Measurements from ENCODE around the gene TGFA. TPM values are rescaled to one million over a fixed set of nuclear protein-coding genes. Genes with fewer than 3 reads are reported as not detected.

TGFA gene
- total and polyA plus RNA-seq, 8 donors = 0.89 to 16.0 (median 3.7) TPM; not detected in 1

- no peak overlapping the region for H3K4me3 ChIP-seq
- H3K4me1 ChIP-seq = no peaks in the 10 kb centered on the region
- no peak for DNase-seq
- intact Hi-C loops (cut with DNase I; ENCODE audit: low total_unique reads) = no loop called here
- TF ChIP-seq POLR2A (IDR thresholded peaks at IDR 0.05) = no peak
- TF ChIP-seq, protein P1, sequence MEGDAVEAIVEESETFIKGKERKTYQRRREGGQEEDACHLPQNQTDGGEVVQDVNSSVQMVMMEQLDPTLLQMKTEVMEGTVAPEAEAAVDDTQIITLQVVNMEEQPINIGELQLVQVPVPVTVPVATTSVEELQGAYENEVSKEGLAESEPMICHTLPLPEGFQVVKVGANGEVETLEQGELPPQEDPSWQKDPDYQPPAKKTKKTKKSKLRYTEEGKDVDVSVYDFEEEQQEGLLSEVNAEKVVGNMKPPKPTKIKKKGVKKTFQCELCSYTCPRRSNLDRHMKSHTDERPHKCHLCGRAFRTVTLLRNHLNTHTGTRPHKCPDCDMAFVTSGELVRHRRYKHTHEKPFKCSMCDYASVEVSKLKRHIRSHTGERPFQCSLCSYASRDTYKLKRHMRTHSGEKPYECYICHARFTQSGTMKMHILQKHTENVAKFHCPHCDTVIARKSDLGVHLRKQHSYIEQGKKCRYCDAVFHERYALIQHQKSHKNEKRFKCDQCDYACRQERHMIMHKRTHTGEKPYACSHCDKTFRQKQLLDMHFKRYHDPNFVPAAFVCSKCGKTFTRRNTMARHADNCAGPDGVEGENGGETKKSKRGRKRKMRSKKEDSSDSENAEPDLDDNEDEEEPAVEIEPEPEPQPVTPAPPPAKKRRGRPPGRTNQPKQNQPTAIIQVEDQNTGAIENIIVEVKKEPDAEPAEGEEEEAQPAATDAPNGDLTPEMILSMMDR (IDR thresholded peaks at IDR 0.05) = no peak
- TF ChIP-seq EP300 (IDR thresholded peaks at IDR 0.05) = no peak
- no peak for TF ChIP-seq POLR2AphosphoS5 (IDR thresholded peaks at IDR 0.05)
- H3K27ac ChIP-seq = no peak overlapping the region
- WGBS, 5 donors = 67 to 85% (median 81%) methylated on average over 1 of the region's 1 CpG
- no peaks in the 10 kb centered on the region for H3K9me3 ChIP-seq
- peaks cover 0 to 6% (median 0%) of the 10 kb centered on the region in 3 donors for H3K27me3 ChIP-seq
- H3K36me3 ChIP-seq = no peaks in the 10 kb centered on the region
Observed at GRCh38 chr2:70498528-70498927, 55.1 kb downstream of the TGFA start.

DNA sequence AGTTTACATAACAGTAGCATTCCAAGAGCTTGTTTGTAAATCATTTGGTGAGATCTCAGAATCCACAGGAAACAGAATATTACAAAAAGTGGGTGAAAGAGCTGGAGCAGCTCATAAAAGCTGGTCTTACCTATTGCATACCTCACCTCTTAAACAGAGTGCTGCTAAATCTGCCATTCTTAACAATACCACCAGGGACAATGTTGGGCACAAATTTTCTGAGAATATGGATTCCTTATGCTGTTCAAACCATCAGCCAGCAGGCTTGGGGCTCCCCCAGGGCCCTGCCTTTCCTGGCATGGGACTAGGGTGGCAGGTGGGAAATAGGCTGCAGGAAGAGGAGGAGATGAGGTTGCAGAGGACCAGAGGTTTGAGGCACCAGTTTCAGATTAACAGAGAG, 55.6 kb downstream of the TGFA start:
- Histone ChIP-seq H3K9me3 (no peaks in the 10 kb centered on the region), H3K36me3 (no peaks in the 10 kb centered on the region), H3K4me3 (no peak overlapping the region), H3K27ac (no peak overlapping the region), H3K4me1 (no peaks in the 10 kb centered on the region), H3K27me3 (peaks cover 0 to 6% (median 0%) of the 10 kb centered on the region in 3 donors)
- DNase-seq = peak in 1 of 2 donors; percentile 30
- intact Hi-C loops (cut with DNase I; ENCODE audit: low total_unique reads) = no loop called here
- TF ChIP-seq, protein P1 (IDR thresholded peaks at IDR 0.05) = peak in 1 of 7 experiments; percentile 8
- TF ChIP-seq POLR2A (IDR thresholded peaks at IDR 0.05) = no peak

GRCh38 chr2:70496819-70497218, 56.8 kb downstream of the TGFA start:
- DNase-seq = no peak
- WGBS, 5 donors = 68 to 78% (median 73%) methylated on average over 5 of the region's 5 CpGs
- peaks cover 0 to under 1% (median 0%) of the 10 kb centered on the region in 3 donors for H3K27me3 ChIP-seq
- H3K4me1 ChIP-seq = no peaks in the 10 kb centered on the region
- intact Hi-C loops (cut with DNase I; ENCODE audit: low total_unique reads) = no loop called here
- H3K36me3 ChIP-seq = no peaks in the 10 kb centered on the region
- H3K9me3 ChIP-seq = no peaks in the 10 kb centered on the region
- no peak overlapping the region for H3K4me3 ChIP-seq
- no peak overlapping the region for H3K27ac ChIP-seq
- TF ChIP-seq, protein P1 (IDR thresholded peaks at IDR 0.05) = no peak
- no peak for TF ChIP-seq POLR2AphosphoS5 (IDR thresholded peaks at IDR 0.05)
- no peak for TF ChIP-seq EP300 (IDR thresholded peaks at IDR 0.05)
- TF ChIP-seq POLR2A (IDR thresholded peaks at IDR 0.05) = no peak

- Histone ChIP-seq H3K4me1 (no peaks in the 10 kb centered on the region), H3K9me3 (no peaks in the 10 kb centered on the region), H3K27ac (no peak overlapping the region), H3K4me3 (no peak overlapping the region), H3K36me3 (no peaks in the 10 kb centered on the region), H3K27me3 (no peaks in the 10 kb centered on the region)
- no peak for DNase-seq
- intact Hi-C loops (cut with DNase I; ENCODE audit: low total_unique reads) = no loop called here
- TF ChIP-seq POLR2AphosphoS5 (IDR thresholded peaks at IDR 0.05) = no peak
- no peak for TF ChIP-seq EP300 (IDR thresholded peaks at IDR 0.05)
- TF ChIP-seq, protein P1 (IDR thresholded peaks at IDR 0.05) = no peak
- TF ChIP-seq POLR2A (IDR thresholded peaks at IDR 0.05) = no peak
- 43 to 77% (median 61%) methylated on average over 3 of the region's 3 CpGs for WGBS, 5 donors
Observed at GRCh38 chr2:70494293-70494886, 59.2 kb downstream of the TGFA start.
